GM13976 (cell line): ENCODE data around the gene ATRN.

ENCODE experiments used
- DNase-seq: peaks from one replicate; pipeline ENCODE4 v3.0.0; 2012; ENCODE audit warnings: low spot score
- CTCF ChIP-seq: IDR thresholded peaks from 2 replicates; pipeline ENCODE4 v1.5.1; 2012; ENCODE audit warnings: borderline replicate concordance, mild to moderate bottlenecking; ENCODE audit not compliant: insufficient read depth; ENCODE audit errors: extremely low read depth, missing control alignments, control extremely low read depth
- in situ Hi-C: fragments of 300-500 bp; cut with MboI; formaldehyde crosslinking; loops from one replicate; pipeline ENCODE4 v1.12.0; 2022; ENCODE audit warnings: low sequenced_read_pairs, mixed read lengths, inconsistent platforms; ENCODE audit not compliant: unreplicated experiment

ATRN gene

GRCh38 chr20:3681931-3682781 is 211.3 kb downstream of the ATRN start, which contains the start of gene ADAM33:
TSS of gene ADAM33 (minus strand) at chr20:3682010. CDS start at chr20:3682004, 6 bp downstream.
- no peak for TF ChIP-seq CTCF
- in situ Hi-C loops = no loop called here
- no peak for DNase-seq

GRCh38 chr20:3685341-3685740 is 214.5 kb downstream of the ATRN start:
- in situ Hi-C loops = no loop called here
- DNase-seq = no peak
- TF ChIP-seq CTCF = no peak

- in situ Hi-C loops = no loop called here
- TF ChIP-seq CTCF = no peak
- DNase-seq = no peak
These were observed 215.6 kb downstream of the ATRN start for GRCh38 chr20:3686421-3686820.

- in situ Hi-C loops = no loop called here
- no peak for TF ChIP-seq CTCF
- no peak for DNase-seq
These were observed 216.1 kb downstream of the ATRN start for GRCh38 chr20:3686867-3687321.

- in situ Hi-C loops = no loop called here
- TF ChIP-seq CTCF = no peak
- DNase-seq = peak; percentile 51
These were observed 216.8 kb downstream of the ATRN start for GRCh38 chr20:3687655-3688054.

GRCh38 chr20:3689978-3690377 is 219.2 kb downstream of the ATRN start:
- in situ Hi-C loops = no loop called here
- DNase-seq = no peak
- no peak for TF ChIP-seq CTCF
